ENCODE measurements around the gene NQO2.

NQO2 gene

GRCh38 chr6:3023663-3024483 lies 24.2 kb downstream of the NQO2 start (continued):
- TF ChIP-seq KLF17 (tag by site-specific recombination; IDR thresholded peaks at IDR 0.05): peak; percentile 81; the same call in 1 of the 2 replicates
- TF ChIP-seq ZNF423 (tag by site-specific recombination; IDR thresholded peaks at IDR 0.05): 0 out of 2 replicates have a peak, but pooled peaks have one; percentile 24
- TF ChIP-seq ZNF548 (tag by site-specific recombination; IDR thresholded peaks at IDR 0.05): no peak
- TF ChIP-seq KLF9 (tag by site-specific recombination; IDR thresholded peaks at IDR 0.05; ENCODE audit: low read depth): peak; percentile 51; the same call in 1 of the 2 replicates
- TF ChIP-seq KLF10 (tag by site-specific recombination; IDR thresholded peaks at IDR 0.05): peak; percentile 17; the same call in 1 of the 2 replicates
- no peak for TF ChIP-seq ZNF626 (tag by site-specific recombination; IDR thresholded peaks at IDR 0.05)
- 0 out of 2 replicates have a peak, but pooled peaks have one; percentile 60 for TF ChIP-seq ZBTB17 (tag by site-specific recombination; IDR thresholded peaks at IDR 0.05)
- TF ChIP-seq HOXD13 (CRISPR knock-in tag; IDR thresholded peaks at IDR 0.05; ENCODE audit: borderline replicate concordance): no peak
- TF ChIP-seq, protein P1, sequence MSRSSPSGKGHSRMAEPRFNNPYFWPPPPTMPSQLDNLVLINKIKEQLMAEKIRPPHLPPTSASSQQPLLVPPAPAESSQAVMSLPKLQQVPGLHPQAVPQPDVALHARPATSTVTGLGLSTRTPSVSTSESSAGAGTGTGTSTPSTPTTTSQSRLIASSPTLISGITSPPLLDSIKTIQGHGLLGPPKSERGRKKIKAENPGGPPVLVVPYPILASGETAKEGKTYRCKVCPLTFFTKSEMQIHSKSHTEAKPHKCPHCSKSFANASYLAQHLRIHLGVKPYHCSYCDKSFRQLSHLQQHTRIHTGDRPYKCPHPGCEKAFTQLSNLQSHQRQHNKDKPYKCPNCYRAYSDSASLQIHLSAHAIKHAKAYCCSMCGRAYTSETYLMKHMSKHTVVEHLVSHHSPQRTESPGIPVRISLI (tag by site-specific recombination; IDR thresholded peaks at IDR 0.05): no peak
- TF ChIP-seq ZBTB20 (tag by site-specific recombination; IDR thresholded peaks at IDR 0.05): no peak
- TF ChIP-seq, protein P2, sequence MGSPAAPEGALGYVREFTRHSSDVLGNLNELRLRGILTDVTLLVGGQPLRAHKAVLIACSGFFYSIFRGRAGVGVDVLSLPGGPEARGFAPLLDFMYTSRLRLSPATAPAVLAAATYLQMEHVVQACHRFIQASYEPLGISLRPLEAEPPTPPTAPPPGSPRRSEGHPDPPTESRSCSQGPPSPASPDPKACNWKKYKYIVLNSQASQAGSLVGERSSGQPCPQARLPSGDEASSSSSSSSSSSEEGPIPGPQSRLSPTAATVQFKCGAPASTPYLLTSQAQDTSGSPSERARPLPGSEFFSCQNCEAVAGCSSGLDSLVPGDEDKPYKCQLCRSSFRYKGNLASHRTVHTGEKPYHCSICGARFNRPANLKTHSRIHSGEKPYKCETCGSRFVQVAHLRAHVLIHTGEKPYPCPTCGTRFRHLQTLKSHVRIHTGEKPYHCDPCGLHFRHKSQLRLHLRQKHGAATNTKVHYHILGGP (tag by site-specific recombination; IDR thresholded peaks at IDR 0.05): no peak
- no peak for TF ChIP-seq ZNF341 (tag by site-specific recombination; IDR thresholded peaks at IDR 0.05; ENCODE audit: low read depth)
- TF ChIP-seq ZSCAN16 (tag by site-specific recombination; IDR thresholded peaks at IDR 0.05): no peak
- TF ChIP-seq ZIC2 (tag by site-specific recombination; IDR thresholded peaks at IDR 0.05): peak; percentile 77
- no peak for TF ChIP-seq MEIS1 (CRISPR knock-in tag; IDR thresholded peaks at IDR 0.05; ENCODE audit: borderline replicate concordance)
- TF ChIP-seq KLF7 (tag by site-specific recombination; IDR thresholded peaks at IDR 0.05; ENCODE audit: borderline replicate concordance): peak; percentile 96; the same call in 1 of the 2 replicates
- no peak for TF ChIP-seq ZNF530 (tag by site-specific recombination; IDR thresholded peaks at IDR 0.05; ENCODE audit: low read depth)
- no peak for TF ChIP-seq ZNF248 (tag by site-specific recombination; IDR thresholded peaks at IDR 0.05)
- TF ChIP-seq ZFP3 (tag by site-specific recombination; IDR thresholded peaks at IDR 0.05; ENCODE audit: low read depth): no peak
- no peak for TF ChIP-seq ZNF449 (tag by site-specific recombination; IDR thresholded peaks at IDR 0.05)
- TF ChIP-seq ZNF2 (tag by site-specific recombination; IDR thresholded peaks at IDR 0.05): 0 out of 2 replicates have a peak, but pooled peaks have one; percentile 14
- no peak for TF ChIP-seq ZNF623 (tag by site-specific recombination; IDR thresholded peaks at IDR 0.05)
- no peak for TF ChIP-seq ZBTB1 (tag by site-specific recombination; IDR thresholded peaks at IDR 0.05)
- peak; percentile 80 for TF ChIP-seq ZBTB48 (tag by site-specific recombination; IDR thresholded peaks at IDR 0.05)
- TF ChIP-seq TSHZ1 (tag by site-specific recombination; IDR thresholded peaks at IDR 0.05; ENCODE audit: borderline replicate concordance): no peak
- peak; percentile 81 for TF ChIP-seq WT1 (tag by site-specific recombination; IDR thresholded peaks at IDR 0.05)
- TF ChIP-seq GLIS1 (tag by site-specific recombination; IDR thresholded peaks at IDR 0.05): no peak
- TF ChIP-seq ZNF394 (tag by site-specific recombination; IDR thresholded peaks at IDR 0.05; ENCODE audit: borderline replicate concordance): no peak
- TF ChIP-seq INSM2 (tag by site-specific recombination; IDR thresholded peaks at IDR 0.05): no peak
- peak; percentile 77 for TF ChIP-seq ZBTB8A (tag by site-specific recombination; IDR thresholded peaks at IDR 0.05)
